ENCODE measurements around the gene ATP5MG.

GRCh38 chr11:118396097-118396501 lies 5.3 kb upstream of the ATP5MG start:
- TF ChIP-seq PML (IDR thresholded peaks at IDR 0.05; ENCODE audit: low read length): no peak
- TF ChIP-seq CHD4 (IDR thresholded peaks at IDR 0.05): no peak
- TF ChIP-seq HDGF (IDR thresholded peaks at IDR 0.05): no peak
- TF ChIP-seq ZNF592 (IDR thresholded peaks at IDR 0.05): no peak
- no peak for TF ChIP-seq POLR2A (IDR thresholded peaks at IDR 0.05; ENCODE audit: low read depth, low read length)
- no peak for TF ChIP-seq MTA3 (IDR thresholded peaks at IDR 0.05; ENCODE audit: borderline replicate concordance, low read length)
- no peak for TF ChIP-seq POLR2AphosphoS5 (IDR thresholded peaks at IDR 0.05; ENCODE audit: low read length)
- no peak for TF ChIP-seq EZH2 (IDR thresholded peaks at IDR 0.05; ENCODE audit: borderline replicate concordance, control insufficient read depth, low read depth, low read length)
- no peak for TF ChIP-seq ASH2L (IDR thresholded peaks at IDR 0.05; ENCODE audit: borderline replicate concordance, low read depth)

All from GM12878 (cell line).